ENCODE data around the gene FAM227B. TPM values are rescaled to one million over a fixed set of nuclear protein-coding genes. Genes with fewer than 3 reads are reported as not detected.
A peak's percentile ranks its signal among the peaks of the same experiment; 100 is the strongest.

FAM227B gene
- total and polyA plus RNA-seq, 2 experiments from 2014 or later, result 10.4 to 23.6 TPM

DNA sequence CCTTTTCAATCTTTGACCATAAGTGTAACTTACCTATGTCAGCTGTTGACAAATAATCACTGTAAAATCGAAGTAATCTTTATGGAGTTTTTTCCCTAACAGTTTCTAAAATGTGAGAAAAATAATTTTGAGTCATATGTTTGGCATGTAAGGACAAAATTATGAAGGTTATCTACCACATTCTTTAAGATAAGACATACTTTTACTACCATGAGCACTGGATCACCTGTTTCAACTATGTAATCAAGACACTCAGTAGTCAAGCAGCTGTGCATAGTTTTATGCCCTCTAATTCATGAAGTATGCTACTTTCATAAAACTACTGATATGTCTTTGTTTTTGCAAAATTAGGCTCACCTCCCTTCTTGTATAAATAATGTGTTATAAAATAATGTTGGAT is 185.4 kb downstream of the FAM227B start:
- Histone ChIP-seq H3K27me3 (no peaks in the 10 kb centered on the region), H3K9me3 (ENCODE audit: low read depth) (no peaks in the 10 kb centered on the region), H3K36me3 (no peaks in the 10 kb centered on the region), H3K4me1 (ENCODE audit: low read depth) (peaks cover 34% of the 10 kb centered on the region), H3K4me3 (no peak overlapping the region), H3K27ac (no peak overlapping the region)
- peak in 1 of 2 donors; percentile 54 for DNase-seq (ENCODE audit: low read depth in 1 of 2, low spot score in 1 of 2)
- TF ChIP-seq, protein P1, sequence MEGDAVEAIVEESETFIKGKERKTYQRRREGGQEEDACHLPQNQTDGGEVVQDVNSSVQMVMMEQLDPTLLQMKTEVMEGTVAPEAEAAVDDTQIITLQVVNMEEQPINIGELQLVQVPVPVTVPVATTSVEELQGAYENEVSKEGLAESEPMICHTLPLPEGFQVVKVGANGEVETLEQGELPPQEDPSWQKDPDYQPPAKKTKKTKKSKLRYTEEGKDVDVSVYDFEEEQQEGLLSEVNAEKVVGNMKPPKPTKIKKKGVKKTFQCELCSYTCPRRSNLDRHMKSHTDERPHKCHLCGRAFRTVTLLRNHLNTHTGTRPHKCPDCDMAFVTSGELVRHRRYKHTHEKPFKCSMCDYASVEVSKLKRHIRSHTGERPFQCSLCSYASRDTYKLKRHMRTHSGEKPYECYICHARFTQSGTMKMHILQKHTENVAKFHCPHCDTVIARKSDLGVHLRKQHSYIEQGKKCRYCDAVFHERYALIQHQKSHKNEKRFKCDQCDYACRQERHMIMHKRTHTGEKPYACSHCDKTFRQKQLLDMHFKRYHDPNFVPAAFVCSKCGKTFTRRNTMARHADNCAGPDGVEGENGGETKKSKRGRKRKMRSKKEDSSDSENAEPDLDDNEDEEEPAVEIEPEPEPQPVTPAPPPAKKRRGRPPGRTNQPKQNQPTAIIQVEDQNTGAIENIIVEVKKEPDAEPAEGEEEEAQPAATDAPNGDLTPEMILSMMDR (IDR thresholded peaks at IDR 0.05; ENCODE audit: low read depth, low read length), result no peak

DNA sequence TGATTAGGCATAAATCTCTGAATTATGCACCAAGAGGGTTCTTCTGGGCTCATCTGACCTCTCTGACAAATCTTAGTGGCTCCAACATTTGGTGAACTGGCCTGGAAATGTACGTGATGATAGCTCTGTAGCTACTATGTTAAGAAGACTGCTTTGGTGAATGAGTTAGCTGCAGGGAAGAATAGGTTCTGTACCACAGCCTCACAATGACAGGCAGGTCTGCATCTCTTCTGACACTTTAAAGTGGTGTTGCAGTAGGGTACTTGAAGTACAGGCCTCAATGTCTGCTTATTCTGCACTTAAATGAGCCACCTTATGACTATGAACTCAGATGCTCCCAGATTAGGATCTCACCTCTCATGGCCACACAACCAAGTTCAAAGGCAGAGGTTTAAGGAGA is 190.6 kb downstream of the FAM227B start:
- H3K4me3 ChIP-seq, result no peak overlapping the region

DNA sequence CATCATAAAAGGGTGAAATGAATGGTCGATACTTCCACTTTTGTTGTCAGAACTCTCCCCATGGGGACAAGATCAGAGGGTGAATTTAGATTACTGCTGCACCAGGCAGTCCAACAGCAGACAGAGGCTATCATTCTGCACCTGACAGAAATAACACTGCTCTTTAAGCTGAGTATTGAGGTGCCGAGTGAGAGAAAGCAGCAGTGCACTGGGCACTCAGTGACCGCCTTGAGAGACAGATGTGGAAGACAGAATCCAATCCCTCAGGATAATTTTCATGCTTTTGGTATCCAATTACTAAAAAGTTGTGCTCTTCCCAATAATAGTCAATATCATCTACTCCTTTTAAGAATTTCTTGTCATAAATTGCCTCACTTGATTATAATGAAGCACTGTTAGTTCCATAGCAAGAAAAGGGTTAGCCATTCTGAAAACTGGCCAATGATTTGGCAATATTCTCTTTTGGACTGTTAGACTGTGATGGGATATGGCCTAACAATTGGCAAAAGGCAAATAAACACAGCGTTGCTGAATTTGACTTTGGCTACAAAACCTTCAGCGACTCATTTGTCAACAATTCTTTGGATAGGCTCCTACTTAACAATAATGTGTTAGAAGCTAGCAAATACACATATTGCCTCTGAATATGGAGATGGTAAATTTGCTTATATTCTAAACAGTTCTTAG is 192.1 kb downstream of the FAM227B start:
- H3K27me3 ChIP-seq, result no peaks in the 10 kb centered on the region
- H3K4me3 ChIP-seq, result no peak overlapping the region
- H3K27ac ChIP-seq, result peak overlapping the region; percentile 60
- TF ChIP-seq, protein P1 (IDR thresholded peaks at IDR 0.05; ENCODE audit: low read depth, low read length), result no peak
- no peaks in the 10 kb centered on the region for H3K9me3 ChIP-seq (ENCODE audit: low read depth)
- H3K36me3 ChIP-seq, result no peaks in the 10 kb centered on the region
- peaks cover 46% of the 10 kb centered on the region for H3K4me1 ChIP-seq (ENCODE audit: low read depth)
- peak; percentile 64 to 77 for DNase-seq (ENCODE audit: low read depth in 1 of 2, low spot score in 1 of 2)

More for the DNA sequence above, 190.6 kb downstream of the FAM227B start:
- no peaks in the 10 kb centered on the region for H3K36me3 ChIP-seq
- no peaks in the 10 kb centered on the region for H3K9me3 ChIP-seq (ENCODE audit: low read depth)
- H3K27ac ChIP-seq, result peak overlapping the region; percentile 20
- H3K27me3 ChIP-seq, result no peaks in the 10 kb centered on the region
- TF ChIP-seq, protein P1 (IDR thresholded peaks at IDR 0.05; ENCODE audit: low read depth, low read length), result no peak
- peaks cover 47% of the 10 kb centered on the region for H3K4me1 ChIP-seq (ENCODE audit: low read depth)
- peak in 1 of 2 donors; percentile 37 for DNase-seq (ENCODE audit: low read depth in 1 of 2, low spot score in 1 of 2)

GRCh38 chr15:49427372-49427771 is 193.2 kb downstream of the FAM227B start:
- TF ChIP-seq, protein P1 (IDR thresholded peaks at IDR 0.05; ENCODE audit: low read depth, low read length), result no peak
- no peaks in the 10 kb centered on the region for H3K27me3 ChIP-seq
- H3K4me3 ChIP-seq, result no peak overlapping the region
- peaks cover 58% of the 10 kb centered on the region for H3K4me1 ChIP-seq (ENCODE audit: low read depth)
- H3K36me3 ChIP-seq, result no peaks in the 10 kb centered on the region
- H3K9me3 ChIP-seq (ENCODE audit: low read depth), result no peaks in the 10 kb centered on the region
- H3K27ac ChIP-seq, result peak overlapping the region; percentile 60
- no peak for DNase-seq (ENCODE audit: low read depth in 1 of 2, low spot score in 1 of 2)

DNA sequence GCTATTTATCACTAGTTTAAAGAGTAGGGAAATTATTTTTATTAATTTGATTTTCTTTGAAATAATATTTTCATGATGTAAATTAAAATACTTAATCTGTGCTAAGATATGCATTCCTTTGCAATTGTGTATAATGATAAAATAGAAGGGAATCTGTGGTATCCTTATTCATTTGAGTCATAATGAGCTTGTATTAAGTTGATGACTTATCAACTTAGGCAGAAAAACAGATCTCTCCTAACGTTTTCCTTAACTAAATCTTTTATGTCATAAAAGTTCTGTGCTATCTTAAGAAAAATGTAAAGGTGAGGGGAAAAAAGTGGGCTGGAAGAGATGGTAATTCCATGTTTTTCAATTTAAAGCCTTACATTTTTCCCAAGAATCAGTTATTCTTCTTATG is 195.7 kb downstream of the FAM227B start:
- TF ChIP-seq, protein P1 (IDR thresholded peaks at IDR 0.05; ENCODE audit: low read depth, low read length), result no peak
- Histone ChIP-seq H3K4me1 (ENCODE audit: low read depth) (peaks cover 51% of the 10 kb centered on the region), H3K36me3 (no peaks in the 10 kb centered on the region), H3K4me3 (peak overlapping the region; percentile 15), H3K27me3 (no peaks in the 10 kb centered on the region), H3K9me3 (ENCODE audit: low read depth) (no peaks in the 10 kb centered on the region), H3K27ac (no peak overlapping the region)
- no peak for DNase-seq (ENCODE audit: low read depth in 1 of 2, low spot score in 1 of 2)
